ENCODE data around the gene TARBP1.

DNA sequence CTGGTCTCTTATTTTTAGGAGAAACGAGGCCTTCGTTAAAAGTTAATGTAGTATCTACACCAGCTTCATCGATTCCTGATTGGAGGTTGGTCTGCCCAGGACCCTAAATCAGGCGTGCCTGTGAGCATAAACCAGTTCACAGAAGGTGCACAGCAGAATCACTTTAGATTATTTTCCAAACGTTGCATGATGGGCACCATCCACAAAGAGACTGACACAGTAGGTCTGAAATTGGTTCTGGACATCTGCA is 256 bp upstream of the TARBP1 start:
- TF ChIP-seq, protein P1, sequence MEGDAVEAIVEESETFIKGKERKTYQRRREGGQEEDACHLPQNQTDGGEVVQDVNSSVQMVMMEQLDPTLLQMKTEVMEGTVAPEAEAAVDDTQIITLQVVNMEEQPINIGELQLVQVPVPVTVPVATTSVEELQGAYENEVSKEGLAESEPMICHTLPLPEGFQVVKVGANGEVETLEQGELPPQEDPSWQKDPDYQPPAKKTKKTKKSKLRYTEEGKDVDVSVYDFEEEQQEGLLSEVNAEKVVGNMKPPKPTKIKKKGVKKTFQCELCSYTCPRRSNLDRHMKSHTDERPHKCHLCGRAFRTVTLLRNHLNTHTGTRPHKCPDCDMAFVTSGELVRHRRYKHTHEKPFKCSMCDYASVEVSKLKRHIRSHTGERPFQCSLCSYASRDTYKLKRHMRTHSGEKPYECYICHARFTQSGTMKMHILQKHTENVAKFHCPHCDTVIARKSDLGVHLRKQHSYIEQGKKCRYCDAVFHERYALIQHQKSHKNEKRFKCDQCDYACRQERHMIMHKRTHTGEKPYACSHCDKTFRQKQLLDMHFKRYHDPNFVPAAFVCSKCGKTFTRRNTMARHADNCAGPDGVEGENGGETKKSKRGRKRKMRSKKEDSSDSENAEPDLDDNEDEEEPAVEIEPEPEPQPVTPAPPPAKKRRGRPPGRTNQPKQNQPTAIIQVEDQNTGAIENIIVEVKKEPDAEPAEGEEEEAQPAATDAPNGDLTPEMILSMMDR (IDR thresholded peaks at IDR 0.05): no peak
- TF ChIP-seq POLR2A (IDR thresholded peaks at IDR 0.05): no peak
